DMS79 (cell line): ENCODE data around the gene PCED1B.

Source experiments
- DNase-seq: peaks from one replicate; lab custom pipeline; 2025; lab: John Stamatoyannopoulos, UW

PCED1B gene

GRCh38 chr12:47231456-47231855 is 152.0 kb downstream of the PCED1B start:
- DNase-seq: no peak

GRCh38 chr12:47234576-47235141 is 155.2 kb downstream of the PCED1B start:
- no peak for DNase-seq

GRCh38 chr12:47235258-47236040 is 156.0 kb downstream of the PCED1B start:
- no peak for DNase-seq

GRCh38 chr12:47236109-47236714 is 156.8 kb downstream of the PCED1B start:
- no peak for DNase-seq

- DNase-seq: no peak
These were observed 158.4 kb downstream of the PCED1B start for GRCh38 chr12:47237751-47238211.

- DNase-seq: no peak
These were observed 159.3 kb downstream of the PCED1B start for GRCh38 chr12:47238669-47239114.

GRCh38 chr12:47242426-47242825 is 163.0 kb downstream of the PCED1B start:
- DNase-seq: no peak

- DNase-seq: no peak
These were observed 165.4 kb downstream of the PCED1B start for GRCh38 chr12:47244835-47245234.

- DNase-seq: no peak
These were observed 166.2 kb downstream of the PCED1B start for GRCh38 chr12:47245623-47246022.

- DNase-seq: no peak
These were observed 168.0 kb downstream of the PCED1B start for GRCh38 chr12:47247418-47247817.

- DNase-seq: no peak
These were observed 169.7 kb downstream of the PCED1B start for GRCh38 chr12:47249082-47249481.

GRCh38 chr12:47249719-47250357 is 170.4 kb downstream of the PCED1B start:
- no peak for DNase-seq

- DNase-seq: no peak
These were observed 172.5 kb downstream of the PCED1B start for GRCh38 chr12:47251919-47252318.

GRCh38 chr12:47264951-47265350 is 185.5 kb downstream of the PCED1B start:
- no peak for DNase-seq

GRCh38 chr12:47265391-47265790 is 186.0 kb downstream of the PCED1B start:
- no peak for DNase-seq

GRCh38 chr12:47267571-47267970 is 188.2 kb downstream of the PCED1B start:
- DNase-seq: no peak

- no peak for DNase-seq
These were observed 189.4 kb downstream of the PCED1B start for GRCh38 chr12:47268501-47269454.

GRCh38 chr12:47269916-47270315 is 190.5 kb downstream of the PCED1B start:
- DNase-seq: no peak

- no peak for DNase-seq
These were observed 191.6 kb downstream of the PCED1B start for GRCh38 chr12:47270782-47271664.

- no peak for DNase-seq
These were observed 192.4 kb downstream of the PCED1B start for GRCh38 chr12:47271800-47272239.
